Tibial artery (tissue), 4 donors: ENCODE data around the gene BARX2.

Source experiments
- DNase-seq, 2 donors: peaks; one replicate each; pipeline ENCODE4 v3.0.0-alpha.2; 2019
- H3K27ac ChIP-seq, 2 donors: fragments of 200-600 bp; sonication (generic) in 1 of 2; 1 replicate in 1 of 2; 2 replicates in 1 of 2; pipeline ENCODE4 v1.5.1; 2018 to 2019; ENCODE audit warnings: mild to moderate bottlenecking in 1 of 2
- H3K27me3 ChIP-seq, 2 donors: fragments of 200-600 bp; sonication (generic) in 1 of 2; one replicate each; pipeline versions ENCODE4 v1.5.1 to v1.6.0; 2016 to 2019
- H3K36me3 ChIP-seq, 3 donors: fragments of 200-600 bp; sonication (generic) in 2 of 3; one replicate each; pipeline ENCODE4 v1.5.1; 2016 to 2019; ENCODE audit warnings: mild to moderate bottlenecking in 2 of 3
- H3K4me1 ChIP-seq, 4 donors: fragments of 200-600 bp; sonication (generic) in 2 of 4; 1 replicate in 3 of 4; 2 replicates in 1 of 4; pipeline ENCODE4 v1.5.1; 2016 to 2019
- H3K4me3 ChIP-seq, 2 donors: fragments of 200-600 bp; sonication (generic) in 1 of 2; 1 replicate in 1 of 2; 2 replicates in 1 of 2; pipeline ENCODE4 v1.5.1; 2018 to 2019; ENCODE audit warnings: mild to moderate bottlenecking in 2 of 2
- H3K9me3 ChIP-seq, 3 donors: fragments of 200-600 bp; sonication (generic) in 1 of 3; one replicate each; pipeline ENCODE4 v1.5.1; 2016 to 2019
- intact Hi-C: fragments of 100-400 bp; cut with DNase I; formaldehyde crosslinking; loops from one replicate; pipeline ENCODE4 v1.15.0; 2023; ENCODE audit warnings: low total_unique reads
- TF ChIP-seq, protein P1 (sequence below), 2 experiments: fragments of 200-600 bp in 1 of 2; fragments of 450-650 bp in 1 of 2; IDR thresholded peaks; one replicate each; pipeline ENCODE4 v1.5.1; 2017 to 2019; ENCODE audit warnings: antibody characterized with exemption in 2 of 2, mild to moderate bottlenecking in 1 of 2, moderate library complexity in 1 of 2

BARX2 gene

DNA sequence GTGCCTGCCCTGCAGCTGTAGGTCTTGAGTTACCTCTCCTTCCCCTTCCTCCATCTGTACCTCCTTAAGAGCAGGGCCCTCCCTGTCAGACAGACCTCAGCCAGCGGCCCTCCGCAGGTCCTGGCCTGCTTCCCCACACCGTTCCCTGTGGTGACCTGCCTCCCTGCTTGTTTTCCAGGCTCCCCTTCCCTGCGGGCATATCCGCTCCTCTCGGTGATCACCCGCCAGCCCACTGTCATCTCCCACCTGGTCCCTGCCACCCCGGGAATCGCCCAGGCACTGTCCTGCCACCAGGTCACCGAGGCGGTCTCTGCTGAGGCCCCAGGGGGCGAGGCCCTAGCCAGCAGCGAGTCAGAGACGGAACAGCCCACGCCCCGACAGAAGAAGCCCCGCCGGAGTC, 60.9 kb downstream of the BARX2 start:
- intact Hi-C loops, result no loop called here

DNA sequence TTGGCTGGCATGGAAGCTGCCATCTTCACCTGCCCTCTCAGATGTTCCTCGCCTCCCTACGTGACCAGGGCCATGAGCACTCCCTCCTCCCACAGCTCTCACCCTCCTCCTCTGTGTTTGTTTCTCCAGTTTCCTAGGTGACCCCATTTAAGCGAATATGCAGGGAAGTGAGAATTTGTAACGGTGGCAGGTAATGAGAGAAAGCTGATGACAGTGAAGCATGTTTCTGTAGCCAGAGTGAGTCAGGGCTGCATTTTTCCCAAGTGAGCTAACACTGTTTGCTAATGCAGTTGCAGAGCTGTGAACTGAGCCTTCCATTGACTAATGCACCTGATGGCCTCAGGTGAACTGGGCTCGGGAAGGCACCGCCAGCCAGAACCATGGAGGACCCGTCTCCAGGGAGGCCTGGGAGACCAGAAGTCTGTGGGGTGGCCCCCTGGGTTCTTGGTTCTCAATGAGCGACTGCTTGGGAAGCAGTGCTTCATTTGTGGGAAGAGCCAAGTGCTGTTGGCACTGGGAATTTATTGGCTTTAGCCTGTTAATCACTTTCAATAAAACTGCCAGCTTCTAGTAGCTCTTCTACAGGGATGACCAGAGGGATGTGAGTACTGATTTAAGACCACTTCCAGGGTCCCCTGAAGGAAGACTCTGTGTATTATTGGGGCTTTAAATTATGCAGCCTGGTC, 64.5 kb downstream of the BARX2 start:
- Histone ChIP-seq H3K9me3 (no peaks in the 10 kb centered on the region), H3K27me3 (no peaks in the 10 kb centered on the region), H3K36me3 (no peaks in the 10 kb centered on the region), H3K4me3 (no peak overlapping the region), H3K4me1 (no peaks in the 10 kb centered on the region), H3K27ac (no peak overlapping the region)
- TF ChIP-seq, protein P1, sequence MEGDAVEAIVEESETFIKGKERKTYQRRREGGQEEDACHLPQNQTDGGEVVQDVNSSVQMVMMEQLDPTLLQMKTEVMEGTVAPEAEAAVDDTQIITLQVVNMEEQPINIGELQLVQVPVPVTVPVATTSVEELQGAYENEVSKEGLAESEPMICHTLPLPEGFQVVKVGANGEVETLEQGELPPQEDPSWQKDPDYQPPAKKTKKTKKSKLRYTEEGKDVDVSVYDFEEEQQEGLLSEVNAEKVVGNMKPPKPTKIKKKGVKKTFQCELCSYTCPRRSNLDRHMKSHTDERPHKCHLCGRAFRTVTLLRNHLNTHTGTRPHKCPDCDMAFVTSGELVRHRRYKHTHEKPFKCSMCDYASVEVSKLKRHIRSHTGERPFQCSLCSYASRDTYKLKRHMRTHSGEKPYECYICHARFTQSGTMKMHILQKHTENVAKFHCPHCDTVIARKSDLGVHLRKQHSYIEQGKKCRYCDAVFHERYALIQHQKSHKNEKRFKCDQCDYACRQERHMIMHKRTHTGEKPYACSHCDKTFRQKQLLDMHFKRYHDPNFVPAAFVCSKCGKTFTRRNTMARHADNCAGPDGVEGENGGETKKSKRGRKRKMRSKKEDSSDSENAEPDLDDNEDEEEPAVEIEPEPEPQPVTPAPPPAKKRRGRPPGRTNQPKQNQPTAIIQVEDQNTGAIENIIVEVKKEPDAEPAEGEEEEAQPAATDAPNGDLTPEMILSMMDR (IDR thresholded peaks at IDR 0.05), result no peak
- intact Hi-C loops, result no loop called here
- DNase-seq, result no peak

More for the DNA sequence above, 60.9 kb downstream of the BARX2 start:
- no peaks in the 10 kb centered on the region for H3K36me3 ChIP-seq
- no peaks in the 10 kb centered on the region for H3K27me3 ChIP-seq
- H3K4me1 ChIP-seq, result no peaks in the 10 kb centered on the region
- no peak for DNase-seq
- H3K4me3 ChIP-seq, result no peak overlapping the region
- TF ChIP-seq, protein P1 (IDR thresholded peaks at IDR 0.05), result no peak
- no peaks in the 10 kb centered on the region for H3K9me3 ChIP-seq
- H3K27ac ChIP-seq, result no peak overlapping the region

DNA sequence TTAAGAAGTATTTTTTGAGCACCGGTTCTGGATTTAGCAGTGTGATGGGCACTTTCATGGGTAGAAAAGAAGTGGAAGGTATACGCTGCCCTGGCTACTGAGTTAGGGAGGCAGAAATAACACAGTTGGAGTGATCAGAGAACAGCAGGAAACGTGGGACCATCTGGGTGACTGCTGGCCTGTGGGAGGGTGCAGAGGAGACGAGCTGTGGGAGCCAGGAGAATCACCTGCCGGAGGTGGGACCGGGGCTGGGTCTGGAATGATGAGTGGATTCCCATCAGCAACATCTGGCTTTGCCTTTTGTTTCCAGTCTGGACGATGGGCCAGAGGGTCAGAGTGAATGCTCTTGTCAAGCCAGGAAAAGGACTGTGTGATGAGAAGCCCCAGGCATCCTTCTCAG, 66.5 kb downstream of the BARX2 start:
- H3K36me3 ChIP-seq, result no peaks in the 10 kb centered on the region
- H3K27ac ChIP-seq, result no peak overlapping the region
- H3K4me1 ChIP-seq, result no peaks in the 10 kb centered on the region
- no peak overlapping the region for H3K4me3 ChIP-seq
- no peaks in the 10 kb centered on the region for H3K27me3 ChIP-seq
- no peak for DNase-seq
- intact Hi-C loops, result no loop called here
- H3K9me3 ChIP-seq, result no peaks in the 10 kb centered on the region
- TF ChIP-seq, protein P1 (IDR thresholded peaks at IDR 0.05), result no peak

DNA sequence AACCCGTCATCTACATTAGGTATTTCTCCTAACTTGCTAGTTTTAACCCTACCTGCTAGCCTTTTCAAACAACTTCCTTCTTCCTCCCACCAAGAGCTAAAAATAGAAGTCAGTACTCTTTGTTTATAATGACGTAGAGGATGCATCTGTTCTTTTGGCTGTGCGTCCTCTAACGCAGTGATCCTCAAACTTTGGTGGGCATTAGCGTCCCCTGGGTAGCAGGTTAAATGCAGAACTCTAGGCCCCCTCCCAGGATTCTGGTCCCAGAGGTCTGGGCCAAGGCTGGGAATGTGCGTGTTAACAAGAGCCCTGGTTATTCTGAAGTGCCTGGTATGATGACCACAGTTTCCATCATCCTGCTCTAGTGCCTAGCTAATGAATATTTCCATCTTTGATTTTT, 67.6 kb downstream of the BARX2 start:
- no peak for DNase-seq
- H3K27me3 ChIP-seq, result no peaks in the 10 kb centered on the region
- TF ChIP-seq, protein P1 (IDR thresholded peaks at IDR 0.05), result no peak

DNA sequence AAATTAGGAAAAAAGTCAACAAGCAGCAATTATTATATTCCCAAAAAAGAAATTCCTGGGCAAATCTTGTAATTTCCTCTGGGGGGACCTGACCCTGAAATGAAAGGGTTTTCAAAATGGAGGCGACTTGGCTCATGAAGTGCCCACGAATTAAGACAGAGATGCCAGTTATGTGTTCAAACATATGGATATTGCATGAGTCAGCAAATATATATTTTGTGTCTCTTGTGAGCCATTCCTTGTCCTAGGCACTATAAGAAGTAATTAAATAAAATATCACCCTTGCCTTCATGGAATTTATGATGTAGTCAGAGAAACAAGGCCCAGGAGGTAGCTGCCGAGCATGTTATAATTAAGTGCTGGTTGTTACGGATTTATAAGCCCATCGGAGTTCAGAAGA, 68.6 kb downstream of the BARX2 start:
- Histone ChIP-seq H3K36me3 (no peaks in the 10 kb centered on the region), H3K27me3 (no peaks in the 10 kb centered on the region), H3K4me3 (no peak overlapping the region), H3K27ac (no peak overlapping the region), H3K4me1 (no peaks in the 10 kb centered on the region), H3K9me3 (no peaks in the 10 kb centered on the region)
- TF ChIP-seq, protein P1 (IDR thresholded peaks at IDR 0.05), result no peak
- intact Hi-C loops, result no loop called here
- DNase-seq, result no peak

More for the DNA sequence above, 67.6 kb downstream of the BARX2 start:
- no peaks in the 10 kb centered on the region for H3K9me3 ChIP-seq
- no peaks in the 10 kb centered on the region for H3K36me3 ChIP-seq
- intact Hi-C loops, result no loop called here
- H3K4me3 ChIP-seq, result no peak overlapping the region
- H3K4me1 ChIP-seq, result no peaks in the 10 kb centered on the region
- H3K27ac ChIP-seq, result no peak overlapping the region

DNA sequence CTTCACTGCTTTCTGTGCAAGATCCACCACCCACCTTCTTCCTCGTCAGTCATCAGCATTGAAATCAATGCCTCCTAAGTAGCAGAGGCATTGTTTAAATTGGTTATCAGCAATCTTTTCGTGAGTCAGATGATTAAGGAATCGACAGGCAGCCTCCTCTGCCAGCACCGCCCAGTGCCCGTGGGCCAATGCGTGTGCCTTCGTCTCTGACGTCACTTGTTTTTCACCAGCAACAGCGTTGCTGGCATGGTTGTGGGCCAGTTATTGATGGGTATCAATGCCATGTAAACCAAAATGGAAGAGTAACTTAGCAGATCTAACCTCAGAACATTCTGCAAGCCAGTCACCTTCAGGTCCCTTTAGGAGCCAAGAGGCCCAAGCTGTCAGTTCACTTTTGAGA, 69.6 kb downstream of the BARX2 start:
- Histone ChIP-seq H3K9me3 (no peaks in the 10 kb centered on the region), H3K4me1 (no peaks in the 10 kb centered on the region), H3K4me3 (no peak overlapping the region), H3K27me3 (no peaks in the 10 kb centered on the region), H3K27ac (no peak overlapping the region), H3K36me3 (no peaks in the 10 kb centered on the region)
- intact Hi-C loops, result no loop called here
- DNase-seq, result no peak
- TF ChIP-seq, protein P1 (IDR thresholded peaks at IDR 0.05), result no peak
